B cell (primary cell): ENCODE results near the gene PLEKHG4B.

ENCODE experiments used
- CTCF ChIP-seq: fragments of 200-600 bp; IDR thresholded peaks from one replicate; pipeline ENCODE4 v1.8.0; 2022; ENCODE audit warnings: antibody characterized with exemption, mild to moderate bottlenecking
- EZH2 ChIP-seq: IDR thresholded peaks from 2 replicates; pipeline ENCODE4 v1.6.1; 2012; ENCODE audit warnings: borderline replicate concordance, low read depth, mild to moderate bottlenecking, moderate library complexity, low read length; ENCODE audit not compliant: insufficient read depth, poor library complexity, severe bottlenecking

- TF ChIP-seq CTCF (no peak), EZH2 (no peak)
Observed at GRCh38 chr5:219460-219863, 127.5 kb downstream of the PLEKHG4B start.
